NK-92 treated with Interleukin-12 subunit alpha and Interleukin-12 subunit beta, amount 100 ng/mL, for 24 hours (cell line): ENCODE results near the gene RPS6KA1.
A peak's percentile ranks its signal among the peaks of the same experiment; 100 is the strongest.
"Not testable (repeated sequence)": the region's sequence is repeated elsewhere in the genome, so short reads cannot be mapped to it uniquely, and the experiment has no call there.

Source experiments
- DNase-seq: peaks from one replicate; lab custom pipeline; 2025; lab: John Stamatoyannopoulos, UW

RPS6KA1 gene

GRCh38 chr1:26529655-26530409 is at the start of gene RPS6KA1:
Gene RPS6KA1 (plus strand): TSS chr1:26529761. CDS start chr1:26529921, 160 bp downstream.
- DNase-seq, result peak; percentile 44

- no peak for DNase-seq
These were observed 46.6 kb upstream of the RPS6KA1 start for GRCh38 chr1:26482921-26483320.

GRCh38 chr1:26483980-26484379 is 45.6 kb upstream of the RPS6KA1 start:
- DNase-seq, result no peak

- no peak for DNase-seq
These were observed 39.4 kb upstream of the RPS6KA1 start for GRCh38 chr1:26490155-26490554.

GRCh38 chr1:26493267-26493666 is 36.3 kb upstream of the RPS6KA1 start:
- no peak for DNase-seq

GRCh38 chr1:26493938-26494337 is 35.6 kb upstream of the RPS6KA1 start:
- no peak for DNase-seq

- DNase-seq, result no peak
These were observed 32.7 kb upstream of the RPS6KA1 start for GRCh38 chr1:26496861-26497260.

- no peak for DNase-seq
These were observed 30.7 kb upstream of the RPS6KA1 start for GRCh38 chr1:26498894-26499293.

GRCh38 chr1:26500488-26501175 is 28.9 kb upstream of the RPS6KA1 start:
- DNase-seq, result peak; percentile 88

GRCh38 chr1:26510711-26511110 is 18.9 kb upstream of the RPS6KA1 start:
- DNase-seq, result not testable (repeated sequence)

- not testable (repeated sequence) for DNase-seq
These were observed 13.7 kb upstream of the RPS6KA1 start for GRCh38 chr1:26515836-26516235.

GRCh38 chr1:26516987-26517765 is 12.4 kb upstream of the RPS6KA1 start:
- no peak for DNase-seq

- DNase-seq, result no peak
These were observed 11.9 kb upstream of the RPS6KA1 start for GRCh38 chr1:26517766-26518049.

- no peak for DNase-seq
These were observed 11.2 kb upstream of the RPS6KA1 start for GRCh38 chr1:26518355-26518754.

GRCh38 chr1:26520339-26520738 is 9.2 kb upstream of the RPS6KA1 start:
- no peak for DNase-seq

- DNase-seq, result no peak
These were observed 7.9 kb upstream of the RPS6KA1 start for GRCh38 chr1:26521669-26522030.

- DNase-seq, result no peak
These were observed 7.5 kb upstream of the RPS6KA1 start for GRCh38 chr1:26522073-26522472.

GRCh38 chr1:26524181-26524580 is 5.4 kb upstream of the RPS6KA1 start:
- DNase-seq, result no peak

- DNase-seq, result no peak
These were observed 3.3 kb upstream of the RPS6KA1 start for GRCh38 chr1:26526287-26526686.

GRCh38 chr1:26529405-26529654 is 231 bp upstream of the RPS6KA1 start:
- no peak for DNase-seq

- DNase-seq, result no peak
These were observed 891 bp downstream of the RPS6KA1 start for GRCh38 chr1:26530410-26530894.

- DNase-seq, result no peak
These were observed 1.5 kb downstream of the RPS6KA1 start for GRCh38 chr1:26530895-26531598.
